ENCODE measurements around the gene ENAM.

The ENAM gene, protein sequence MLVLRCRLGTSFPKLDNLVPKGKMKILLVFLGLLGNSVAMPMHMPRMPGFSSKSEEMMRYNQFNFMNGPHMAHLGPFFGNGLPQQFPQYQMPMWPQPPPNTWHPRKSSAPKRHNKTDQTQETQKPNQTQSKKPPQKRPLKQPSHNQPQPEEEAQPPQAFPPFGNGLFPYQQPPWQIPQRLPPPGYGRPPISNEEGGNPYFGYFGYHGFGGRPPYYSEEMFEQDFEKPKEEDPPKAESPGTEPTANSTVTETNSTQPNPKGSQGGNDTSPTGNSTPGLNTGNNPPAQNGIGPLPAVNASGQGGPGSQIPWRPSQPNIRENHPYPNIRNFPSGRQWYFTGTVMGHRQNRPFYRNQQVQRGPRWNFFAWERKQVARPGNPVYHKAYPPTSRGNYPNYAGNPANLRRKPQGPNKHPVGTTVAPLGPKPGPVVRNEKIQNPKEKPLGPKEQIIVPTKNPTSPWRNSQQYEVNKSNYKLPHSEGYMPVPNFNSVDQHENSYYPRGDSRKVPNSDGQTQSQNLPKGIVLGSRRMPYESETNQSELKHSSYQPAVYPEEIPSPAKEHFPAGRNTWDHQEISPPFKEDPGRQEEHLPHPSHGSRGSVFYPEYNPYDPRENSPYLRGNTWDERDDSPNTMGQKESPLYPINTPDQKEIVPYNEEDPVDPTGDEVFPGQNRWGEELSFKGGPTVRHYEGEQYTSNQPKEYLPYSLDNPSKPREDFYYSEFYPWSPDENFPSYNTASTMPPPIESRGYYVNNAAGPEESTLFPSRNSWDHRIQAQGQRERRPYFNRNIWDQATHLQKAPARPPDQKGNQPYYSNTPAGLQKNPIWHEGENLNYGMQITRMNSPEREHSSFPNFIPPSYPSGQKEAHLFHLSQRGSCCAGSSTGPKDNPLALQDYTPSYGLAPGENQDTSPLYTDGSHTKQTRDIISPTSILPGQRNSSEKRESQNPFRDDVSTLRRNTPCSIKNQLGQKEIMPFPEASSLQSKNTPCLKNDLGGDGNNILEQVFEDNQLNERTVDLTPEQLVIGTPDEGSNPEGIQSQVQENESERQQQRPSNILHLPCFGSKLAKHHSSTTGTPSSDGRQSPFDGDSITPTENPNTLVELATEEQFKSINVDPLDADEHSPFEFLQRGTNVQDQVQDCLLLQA

DNA sequence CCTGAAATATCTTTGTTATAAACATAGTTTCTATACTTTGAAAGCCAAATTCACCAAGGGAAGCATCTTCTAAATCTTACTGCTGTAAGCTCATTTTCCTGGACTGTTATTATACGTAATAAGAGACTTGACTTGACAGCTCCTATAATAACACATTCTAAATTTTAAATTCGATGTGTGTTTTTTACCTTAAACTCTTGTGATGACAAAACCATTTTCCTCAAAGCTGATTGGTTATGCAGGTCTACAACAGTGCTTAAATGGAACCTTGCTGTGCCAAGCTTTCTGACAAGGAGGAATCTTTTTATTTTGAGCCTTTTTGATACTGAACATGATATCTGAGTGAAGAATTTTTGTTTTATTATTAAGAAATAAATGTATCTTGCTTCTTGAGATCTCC, at the start of gene ENAM:
ENAM (plus strand) TSS at position 301 of the 400 bp plus-strand sequence. CDS start 757 bp downstream, outside the sequence.
- Mint-ChIP-seq H3K27me3 (ENCODE audit: low read depth, poor library complexity) (no peaks in the 10 kb centered on the region), H3K4me1 (peaks cover 5% of the 10 kb centered on the region), H3K9me3 (no peaks in the 10 kb centered on the region), H3K36me3 (ENCODE audit: low read depth) (no peaks in the 10 kb centered on the region), H3K4me3 (no peak within 1 kb of the TSS), H3K27ac (no peak within 1 kb of the TSS)
- TF ChIP-seq, protein P1, sequence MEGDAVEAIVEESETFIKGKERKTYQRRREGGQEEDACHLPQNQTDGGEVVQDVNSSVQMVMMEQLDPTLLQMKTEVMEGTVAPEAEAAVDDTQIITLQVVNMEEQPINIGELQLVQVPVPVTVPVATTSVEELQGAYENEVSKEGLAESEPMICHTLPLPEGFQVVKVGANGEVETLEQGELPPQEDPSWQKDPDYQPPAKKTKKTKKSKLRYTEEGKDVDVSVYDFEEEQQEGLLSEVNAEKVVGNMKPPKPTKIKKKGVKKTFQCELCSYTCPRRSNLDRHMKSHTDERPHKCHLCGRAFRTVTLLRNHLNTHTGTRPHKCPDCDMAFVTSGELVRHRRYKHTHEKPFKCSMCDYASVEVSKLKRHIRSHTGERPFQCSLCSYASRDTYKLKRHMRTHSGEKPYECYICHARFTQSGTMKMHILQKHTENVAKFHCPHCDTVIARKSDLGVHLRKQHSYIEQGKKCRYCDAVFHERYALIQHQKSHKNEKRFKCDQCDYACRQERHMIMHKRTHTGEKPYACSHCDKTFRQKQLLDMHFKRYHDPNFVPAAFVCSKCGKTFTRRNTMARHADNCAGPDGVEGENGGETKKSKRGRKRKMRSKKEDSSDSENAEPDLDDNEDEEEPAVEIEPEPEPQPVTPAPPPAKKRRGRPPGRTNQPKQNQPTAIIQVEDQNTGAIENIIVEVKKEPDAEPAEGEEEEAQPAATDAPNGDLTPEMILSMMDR (IDR thresholded peaks at IDR 0.05), result no peak
- DNase-seq, result no peak

DNA sequence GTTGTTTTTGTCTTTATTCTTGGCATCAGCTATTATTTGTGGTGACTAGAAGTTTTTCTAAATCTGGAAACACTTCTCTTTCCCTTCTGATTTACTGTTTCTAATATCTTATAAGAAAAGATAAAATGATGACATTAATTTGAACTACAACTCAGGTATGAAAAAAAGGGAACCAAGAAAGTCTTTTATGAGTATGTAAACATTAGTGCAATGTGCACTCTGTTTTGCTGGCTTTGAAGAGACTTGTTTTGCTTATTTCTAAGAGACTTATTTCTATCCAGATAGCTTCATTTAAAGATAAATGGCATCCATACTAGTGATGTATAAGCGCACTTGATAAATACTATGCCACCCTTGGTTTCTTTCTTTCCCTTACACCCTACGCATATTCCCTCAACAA, 46.6 kb upstream of the ENAM start:
- H3K9me3 Mint-ChIP-seq, result peaks cover 15% of the 10 kb centered on the region
- TF ChIP-seq, protein P1 (IDR thresholded peaks at IDR 0.05), result no peak
- H3K27ac Mint-ChIP-seq, result no peak overlapping the region
- no peak overlapping the region for H3K4me3 Mint-ChIP-seq
- H3K27me3 Mint-ChIP-seq (ENCODE audit: low read depth, poor library complexity), result peaks cover 4% of the 10 kb centered on the region
- no peak for DNase-seq
- peaks cover 5% of the 10 kb centered on the region for H3K36me3 Mint-ChIP-seq (ENCODE audit: low read depth)
- H3K4me1 Mint-ChIP-seq, result peaks cover 9% of the 10 kb centered on the region

DNA sequence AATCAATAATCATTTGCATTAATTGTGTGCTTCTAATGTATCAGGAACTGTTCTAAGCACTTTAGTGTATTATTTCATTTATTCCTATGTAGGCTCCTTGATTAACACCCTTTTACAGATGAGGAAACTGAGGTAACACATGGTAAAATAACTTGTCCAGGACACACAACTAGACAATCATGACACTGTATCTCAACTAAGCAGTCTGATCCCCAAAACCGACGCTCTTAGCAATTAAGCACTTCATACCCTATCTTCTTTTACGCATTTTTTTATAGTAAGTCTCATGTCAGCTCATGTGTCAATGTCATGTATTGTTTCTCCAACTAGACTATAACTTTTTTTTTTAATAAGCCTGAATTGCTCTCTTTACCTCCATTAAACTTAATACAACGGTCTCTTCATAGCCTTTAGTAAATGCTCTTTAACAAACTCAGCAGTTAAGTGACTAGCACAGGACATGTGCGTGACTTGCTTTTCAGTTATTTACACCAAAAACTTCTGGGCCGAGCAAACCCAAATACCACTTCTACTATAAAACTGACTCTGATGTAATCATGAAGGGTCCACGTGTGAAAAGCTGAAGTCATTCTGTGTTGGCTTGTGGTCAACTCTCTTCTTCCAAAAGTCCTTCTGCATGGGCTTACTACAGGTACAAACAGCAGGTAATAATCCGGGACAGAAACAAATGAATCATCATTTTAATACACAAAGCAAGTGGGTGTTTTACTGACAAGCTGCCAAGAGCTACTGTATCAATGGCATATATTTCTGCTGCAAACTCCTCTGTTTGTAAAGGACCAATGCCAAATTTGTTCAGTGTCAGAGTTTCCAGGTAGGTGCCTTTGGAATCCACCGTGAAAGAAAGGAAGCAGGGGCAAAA, 44.4 kb upstream of the ENAM start:
- TF ChIP-seq, protein P1 (IDR thresholded peaks at IDR 0.05), result no peak
- Mint-ChIP-seq H3K27me3 (ENCODE audit: low read depth, poor library complexity) (peaks cover 4% of the 10 kb centered on the region), H3K4me3 (no peak overlapping the region), H3K36me3 (ENCODE audit: low read depth) (no peaks in the 10 kb centered on the region), H3K4me1 (no peaks in the 10 kb centered on the region), H3K9me3 (peaks cover 7% of the 10 kb centered on the region), H3K27ac (no peak overlapping the region)
- no peak for DNase-seq

DNA sequence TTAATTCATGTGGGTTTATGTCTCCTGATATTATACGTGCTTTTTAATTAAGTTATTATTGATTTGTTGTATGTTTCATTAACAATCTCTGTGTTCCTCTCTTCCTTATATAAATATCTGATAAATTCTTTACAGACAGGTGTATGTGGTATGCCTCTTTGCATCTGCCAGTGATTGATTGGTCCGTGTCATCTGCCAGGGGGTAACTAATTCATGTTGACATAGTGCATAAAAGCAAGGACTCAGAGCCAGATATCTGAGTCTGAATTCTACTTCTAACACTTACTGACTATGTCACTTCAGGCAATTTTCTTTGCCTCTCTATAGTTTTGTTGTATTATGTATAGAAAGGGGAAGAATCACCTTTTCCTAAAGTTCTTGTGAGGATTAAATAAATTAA, 41.7 kb upstream of the ENAM start:
- H3K4me1 Mint-ChIP-seq, result no peaks in the 10 kb centered on the region
- no peaks in the 10 kb centered on the region for H3K9me3 Mint-ChIP-seq
- H3K4me3 Mint-ChIP-seq, result no peak overlapping the region
- H3K27ac Mint-ChIP-seq, result no peak overlapping the region
- TF ChIP-seq, protein P1 (IDR thresholded peaks at IDR 0.05), result no peak
- no peaks in the 10 kb centered on the region for H3K36me3 Mint-ChIP-seq (ENCODE audit: low read depth)
- H3K27me3 Mint-ChIP-seq (ENCODE audit: low read depth, poor library complexity), result no peaks in the 10 kb centered on the region
- no peak for DNase-seq

DNA sequence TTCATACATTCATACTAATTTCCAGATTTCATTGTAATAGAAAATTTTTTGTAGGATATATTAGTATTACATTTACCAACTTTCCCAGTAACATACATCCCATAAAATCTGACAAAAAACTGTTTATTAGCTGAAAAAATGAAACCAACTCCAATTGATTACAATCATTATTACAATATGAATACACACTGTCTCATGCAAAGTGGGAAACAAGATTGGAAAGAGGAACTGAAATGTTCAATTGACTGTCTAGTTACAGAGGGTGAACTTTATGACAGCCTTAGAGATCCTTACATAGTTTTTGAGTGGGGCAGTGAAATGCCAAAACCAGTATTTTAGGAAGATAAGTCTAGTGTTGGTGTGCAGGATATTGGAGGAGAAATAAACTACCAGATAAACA, 38.8 kb upstream of the ENAM start:
- TF ChIP-seq, protein P1 (IDR thresholded peaks at IDR 0.05), result no peak
- Mint-ChIP-seq H3K4me3 (no peak overlapping the region), H3K4me1 (peaks cover 5% of the 10 kb centered on the region), H3K27ac (no peak overlapping the region), H3K36me3 (ENCODE audit: low read depth) (no peaks in the 10 kb centered on the region), H3K27me3 (ENCODE audit: low read depth, poor library complexity) (peaks cover 2% of the 10 kb centered on the region), H3K9me3 (no peaks in the 10 kb centered on the region)
- no peak for DNase-seq

All from nephron progenitor cell (in vitro differentiated cells).